DMS53 treated with DMSO at 0.1 percent for 48 hours (cell line): ENCODE data around the gene SMG6.
"Not testable (repeated sequence)": the region's sequence is repeated elsewhere in the genome, so short reads cannot be mapped to it uniquely, and the experiment has no call there.

Experiments
- DNase-seq: peaks from one replicate; lab custom pipeline; 2025; ENCODE audit not compliant: unreplicated experiment; lab: John Stamatoyannopoulos, UW

SMG6 gene

GRCh38 chr17:2016494-2016893, 287.1 kb downstream of the SMG6 start:
- DNase-seq: no peak

DNA sequence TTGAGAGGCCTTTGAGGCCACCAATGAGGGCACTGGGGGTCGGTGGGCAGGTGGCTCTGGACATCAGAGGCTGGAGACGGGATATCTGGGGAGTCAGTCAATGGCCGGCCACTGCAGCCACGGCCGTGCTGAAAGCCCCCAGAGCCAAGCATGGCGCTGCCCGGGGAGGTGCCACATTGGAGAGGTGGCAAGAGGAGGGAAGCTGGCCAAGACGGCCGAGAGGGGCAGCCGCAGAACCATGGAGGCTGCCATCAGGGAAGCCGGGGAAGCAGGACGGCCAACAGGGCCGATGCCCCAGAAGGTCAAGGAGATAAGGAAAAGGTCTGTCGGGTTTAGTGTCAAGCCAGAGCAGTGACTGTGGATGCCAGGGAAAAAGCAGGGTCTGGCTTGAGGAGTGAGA, 288.3 kb downstream of the SMG6 start:
- DNase-seq: no peak

DNA sequence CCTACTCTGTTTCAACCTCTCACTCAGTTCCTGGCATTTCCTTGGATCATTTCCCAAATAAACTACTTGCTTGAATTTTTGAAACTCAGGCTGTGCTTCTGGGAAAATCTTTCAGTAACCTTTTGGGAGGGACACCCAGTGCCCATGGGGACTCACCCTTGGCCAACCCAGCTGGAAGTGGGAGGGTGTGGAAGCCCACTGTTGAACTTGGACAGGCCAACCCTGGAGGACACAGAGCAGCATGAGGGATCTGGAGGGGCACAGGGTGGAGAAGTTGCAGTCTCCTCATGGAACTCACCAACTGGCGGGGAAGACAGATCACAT, 289.6 kb downstream of the SMG6 start:
- DNase-seq: no peak

DNA sequence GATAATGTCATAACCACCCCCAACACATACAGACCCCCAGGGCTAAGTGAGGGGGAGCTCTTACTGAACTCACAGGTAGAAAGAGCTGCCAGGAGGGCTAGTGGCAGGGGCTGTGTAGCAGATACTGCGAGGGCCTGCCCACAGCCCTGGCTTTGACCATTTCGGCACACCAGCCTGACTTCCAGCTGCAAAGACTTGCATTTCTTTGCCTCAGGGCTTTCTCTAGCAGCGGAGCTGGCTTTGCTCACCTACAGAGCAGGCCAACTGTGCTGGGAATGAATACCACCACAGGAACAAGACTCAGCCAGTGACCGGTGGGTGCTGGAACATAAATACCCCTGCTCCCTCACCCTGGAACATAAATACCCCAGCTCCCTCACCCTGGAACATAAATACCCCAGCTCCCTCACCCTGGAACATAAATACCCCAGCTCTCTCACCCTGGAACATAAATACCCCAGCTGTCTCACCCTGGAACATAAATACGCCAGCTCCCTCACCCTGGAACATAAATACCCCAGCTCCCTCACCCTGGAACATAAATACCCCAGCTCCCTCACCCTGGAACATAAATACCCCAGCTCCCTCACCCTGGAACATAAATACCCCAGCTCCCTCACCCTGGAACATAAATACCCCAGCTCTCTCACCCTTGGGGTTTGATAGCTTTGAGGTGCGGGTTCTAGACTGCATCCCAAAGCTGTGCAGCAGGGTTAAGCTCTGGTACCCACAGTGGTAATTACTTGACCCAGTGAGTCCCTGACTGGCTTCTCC, 290.2 kb downstream of the SMG6 start:
- DNase-seq: not testable (repeated sequence)

DNA sequence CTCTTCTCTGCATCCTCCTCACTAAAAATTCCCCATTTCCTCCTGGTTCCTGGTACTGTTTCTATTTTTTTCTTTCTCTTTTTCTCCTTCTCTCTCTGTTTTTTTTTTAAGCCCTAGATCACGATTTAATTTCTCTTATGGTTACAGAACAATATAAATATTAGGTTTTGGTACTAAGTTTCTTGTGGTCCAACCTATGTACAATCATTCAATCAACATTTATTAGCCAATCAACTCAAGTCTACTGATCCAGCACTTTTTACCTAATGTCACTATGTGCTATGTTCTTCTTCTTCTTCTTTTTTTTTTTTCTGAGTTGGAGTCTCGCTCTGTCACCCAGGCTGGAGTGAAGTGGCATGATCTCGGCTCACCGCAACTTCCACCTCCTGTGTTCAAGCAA, 291.1 kb downstream of the SMG6 start:
- no peak for DNase-seq

- DNase-seq: no peak
Observed at GRCh38 chr17:2011411-2012371, 291.9 kb downstream of the SMG6 start.
